WERI-Rb-1 (cell line): ENCODE results near the gene DDX41.
"Not testable (repeated sequence)": the region's sequence is repeated elsewhere in the genome, so short reads cannot be mapped to it uniquely, and the experiment has no call there.

Source experiments
- DNase-seq: peaks from one replicate; pipeline ENCODE4 v3.0.0-alpha.2; 2020
- H3K27ac ChIP-seq: fragments of 250-450 bp; sonication (Bioruptor Pico); 2 replicates; pipeline ENCODE4 v1.5.1; 2020; ENCODE audit warnings: mild to moderate bottlenecking, moderate library complexity
- H3K27me3 ChIP-seq: fragments of 250-450 bp; sonication (Bioruptor Pico); 2 replicates; pipeline ENCODE4 v1.5.1; 2021; ENCODE audit warnings: mild to moderate bottlenecking, low read depth, moderate library complexity; ENCODE audit not compliant: insufficient read depth, severe bottlenecking
- H3K36me3 ChIP-seq: fragments of 250-450 bp; sonication (Bioruptor Pico); 2 replicates; pipeline ENCODE4 v1.5.1; 2020; ENCODE audit warnings: mild to moderate bottlenecking, moderate library complexity
- H3K4me3 ChIP-seq: 2 replicates; pipeline ENCODE4 v1.5.1; 2011; ENCODE audit warnings: low read depth, mild to moderate bottlenecking, control low read depth, low read length
- H3K9me3 ChIP-seq: fragments of 250-450 bp; sonication (Bioruptor Pico); 2 replicates; pipeline ENCODE4 v1.5.1; 2021; ENCODE audit warnings: mild to moderate bottlenecking, moderate library complexity; ENCODE audit not compliant: severe bottlenecking
- TF ChIP-seq, protein P1 (sequence below): IDR thresholded peaks from 2 replicates; pipeline ENCODE4 v1.5.1; 2011; ENCODE audit warnings: low read depth, mild to moderate bottlenecking, control low read depth, inconsistent platforms, low read length

DDX41 gene

DNA sequence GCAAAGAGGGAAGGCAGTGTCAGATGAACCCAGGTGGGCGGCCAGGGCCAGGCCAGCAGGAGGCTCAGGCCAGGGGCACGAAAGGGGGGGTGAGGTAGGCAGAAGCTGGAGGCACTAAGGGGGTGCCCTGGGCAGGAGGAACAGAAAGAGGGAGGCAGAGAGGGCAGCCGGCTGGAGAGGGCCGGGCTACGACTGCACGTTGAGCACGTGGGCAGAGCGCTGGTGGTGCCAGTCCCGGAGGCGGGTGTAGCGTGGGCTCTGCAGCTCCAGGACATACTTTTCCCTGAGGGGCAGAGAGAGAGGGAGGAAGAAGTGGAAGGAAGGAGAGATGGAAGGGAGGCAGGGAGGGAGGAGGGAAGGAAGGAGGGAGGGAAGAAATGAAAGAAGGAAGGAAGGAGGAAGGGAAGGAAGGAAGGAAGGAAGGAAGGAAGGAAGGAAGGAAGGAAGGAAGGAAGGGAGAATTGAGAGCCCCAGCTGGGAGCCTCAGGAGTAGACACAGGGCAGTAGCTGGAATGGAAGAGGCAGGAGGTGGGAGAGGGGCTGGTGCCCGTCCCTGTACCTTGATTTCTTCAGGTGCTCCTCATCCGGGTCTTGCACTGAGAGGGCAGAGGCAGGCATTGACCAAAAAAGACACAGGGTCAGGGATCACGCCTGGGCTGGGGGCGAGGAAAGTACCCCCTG is 26.3 kb downstream of the DDX41 start:
- DNase-seq, result no peak
- no peaks in the 10 kb centered on the region for H3K9me3 ChIP-seq

DNA sequence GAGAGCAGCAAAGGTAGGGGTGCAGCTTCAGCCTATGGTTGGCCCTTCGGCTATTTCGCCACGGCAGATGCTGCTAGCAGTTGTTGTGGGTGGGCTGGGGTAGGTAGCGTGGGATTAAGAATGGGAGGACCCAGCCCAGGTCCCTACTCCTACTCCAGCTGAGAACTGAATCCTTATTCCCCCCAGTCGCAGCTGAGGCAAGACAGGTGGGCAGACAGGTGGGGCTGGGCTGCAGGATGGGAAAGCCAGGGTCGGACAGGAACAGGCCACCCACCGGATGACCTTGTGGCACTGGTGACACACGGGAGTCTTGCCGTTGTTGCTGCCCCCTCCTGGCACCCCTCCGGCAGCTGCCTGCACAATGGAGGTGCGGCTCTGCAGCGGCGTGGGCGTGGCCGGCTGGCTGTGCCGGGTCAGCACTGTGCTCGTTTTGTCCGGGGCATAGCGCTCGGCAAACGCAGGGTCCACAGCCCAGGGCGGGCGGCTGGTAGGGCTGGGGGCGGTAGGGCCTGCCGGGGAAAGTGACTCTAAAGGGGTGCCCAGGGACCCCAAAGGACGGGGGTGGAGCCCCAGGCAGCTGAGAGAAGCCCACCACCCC is 27.5 kb downstream of the DDX41 start:
- peak; percentile 49 for DNase-seq
- H3K27ac ChIP-seq, result no peak overlapping the region
- no peaks in the 10 kb centered on the region for H3K27me3 ChIP-seq
- H3K9me3 ChIP-seq, result no peaks in the 10 kb centered on the region
- H3K36me3 ChIP-seq, result peaks cover 15% of the 10 kb centered on the region
- H3K4me3 ChIP-seq, result no peak overlapping the region
- TF ChIP-seq, protein P1, sequence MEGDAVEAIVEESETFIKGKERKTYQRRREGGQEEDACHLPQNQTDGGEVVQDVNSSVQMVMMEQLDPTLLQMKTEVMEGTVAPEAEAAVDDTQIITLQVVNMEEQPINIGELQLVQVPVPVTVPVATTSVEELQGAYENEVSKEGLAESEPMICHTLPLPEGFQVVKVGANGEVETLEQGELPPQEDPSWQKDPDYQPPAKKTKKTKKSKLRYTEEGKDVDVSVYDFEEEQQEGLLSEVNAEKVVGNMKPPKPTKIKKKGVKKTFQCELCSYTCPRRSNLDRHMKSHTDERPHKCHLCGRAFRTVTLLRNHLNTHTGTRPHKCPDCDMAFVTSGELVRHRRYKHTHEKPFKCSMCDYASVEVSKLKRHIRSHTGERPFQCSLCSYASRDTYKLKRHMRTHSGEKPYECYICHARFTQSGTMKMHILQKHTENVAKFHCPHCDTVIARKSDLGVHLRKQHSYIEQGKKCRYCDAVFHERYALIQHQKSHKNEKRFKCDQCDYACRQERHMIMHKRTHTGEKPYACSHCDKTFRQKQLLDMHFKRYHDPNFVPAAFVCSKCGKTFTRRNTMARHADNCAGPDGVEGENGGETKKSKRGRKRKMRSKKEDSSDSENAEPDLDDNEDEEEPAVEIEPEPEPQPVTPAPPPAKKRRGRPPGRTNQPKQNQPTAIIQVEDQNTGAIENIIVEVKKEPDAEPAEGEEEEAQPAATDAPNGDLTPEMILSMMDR, result peak; percentile 19; the same call in 1 of the 2 replicates

More for the DNA sequence above, 26.3 kb downstream of the DDX41 start:
- TF ChIP-seq, protein P1, result no peak
- peaks cover 16% of the 10 kb centered on the region for H3K36me3 ChIP-seq
- no peak overlapping the region for H3K27ac ChIP-seq
- H3K27me3 ChIP-seq, result no peaks in the 10 kb centered on the region
- H3K4me3 ChIP-seq, result no peak overlapping the region

DNA sequence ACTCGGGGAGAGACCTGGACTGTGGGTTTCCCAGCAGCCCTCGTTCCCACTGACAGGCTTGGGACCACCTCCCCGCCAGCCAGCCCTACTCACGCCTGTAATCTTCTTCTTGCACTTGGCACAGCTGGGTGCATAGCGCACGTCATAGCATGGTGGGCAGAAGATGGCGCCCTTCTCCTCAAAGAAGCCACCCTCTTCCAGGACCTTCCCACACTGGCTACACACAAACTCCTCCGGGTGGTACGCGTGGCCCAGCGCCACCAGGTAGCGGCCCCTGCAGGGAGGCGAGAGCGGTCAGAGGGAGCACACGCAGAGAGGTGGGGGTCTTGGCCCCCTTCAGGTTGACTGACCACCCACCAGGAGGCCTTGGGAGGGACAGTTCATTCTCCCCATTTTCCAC is 28.8 kb downstream of the DDX41 start:
- Histone ChIP-seq H3K27me3 (no peaks in the 10 kb centered on the region), H3K4me3 (no peak overlapping the region), H3K9me3 (no peaks in the 10 kb centered on the region), H3K27ac (no peak overlapping the region), H3K36me3 (peaks cover 15% of the 10 kb centered on the region)
- no peak for DNase-seq
- TF ChIP-seq, protein P1, result no peak

DNA sequence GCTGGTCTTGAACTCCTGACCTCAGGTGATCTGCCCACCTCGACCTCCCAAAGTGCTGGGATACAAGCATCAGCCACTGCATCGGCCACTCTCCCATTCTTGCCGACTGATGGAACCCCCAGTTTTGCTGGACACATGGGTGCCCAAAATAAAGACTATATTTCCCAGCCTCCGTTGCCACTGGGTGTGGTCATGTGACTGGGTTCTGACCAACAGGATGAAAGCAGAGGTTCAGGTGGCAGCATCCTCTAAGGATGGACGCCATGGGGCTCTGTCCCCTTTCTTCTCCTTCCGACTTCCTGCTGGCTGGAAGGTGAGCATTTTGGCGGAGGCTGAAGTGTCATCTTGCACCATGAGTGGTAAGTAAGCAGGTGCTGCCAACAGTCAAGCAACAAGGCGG is 29.6 kb downstream of the DDX41 start:
- Histone ChIP-seq H3K27me3 (no peaks in the 10 kb centered on the region), H3K9me3 (no peaks in the 10 kb centered on the region), H3K36me3 (peaks cover 15% of the 10 kb centered on the region), H3K27ac (no peak overlapping the region), H3K4me3 (no peak overlapping the region)
- TF ChIP-seq, protein P1, result no peak
- no peak for DNase-seq

DNA sequence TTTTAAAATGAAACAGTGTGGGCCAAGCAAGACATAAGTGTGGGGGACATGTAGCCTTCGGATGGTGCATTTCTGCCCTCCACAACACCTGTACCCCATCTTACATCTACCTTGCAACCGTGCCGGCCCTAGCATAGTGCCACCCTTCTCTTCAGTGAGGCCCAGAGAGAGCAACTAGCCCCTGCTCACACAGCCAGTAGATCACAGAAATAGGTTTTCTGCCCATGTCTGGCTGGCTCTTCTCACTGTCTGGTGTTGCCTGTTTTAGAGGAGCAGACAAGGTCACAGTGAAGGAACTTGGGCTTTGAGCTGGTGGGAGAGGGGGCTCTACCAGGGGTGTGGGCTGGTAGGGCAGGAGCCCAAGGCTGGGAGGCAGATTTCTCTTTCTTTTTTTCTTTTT is 30.5 kb downstream of the DDX41 start:
- TF ChIP-seq, protein P1, result no peak
- no peak overlapping the region for H3K27ac ChIP-seq
- DNase-seq, result no peak
- H3K27me3 ChIP-seq, result no peaks in the 10 kb centered on the region
- no peaks in the 10 kb centered on the region for H3K9me3 ChIP-seq
- H3K4me3 ChIP-seq, result no peak overlapping the region
- peaks cover 15% of the 10 kb centered on the region for H3K36me3 ChIP-seq

DNA sequence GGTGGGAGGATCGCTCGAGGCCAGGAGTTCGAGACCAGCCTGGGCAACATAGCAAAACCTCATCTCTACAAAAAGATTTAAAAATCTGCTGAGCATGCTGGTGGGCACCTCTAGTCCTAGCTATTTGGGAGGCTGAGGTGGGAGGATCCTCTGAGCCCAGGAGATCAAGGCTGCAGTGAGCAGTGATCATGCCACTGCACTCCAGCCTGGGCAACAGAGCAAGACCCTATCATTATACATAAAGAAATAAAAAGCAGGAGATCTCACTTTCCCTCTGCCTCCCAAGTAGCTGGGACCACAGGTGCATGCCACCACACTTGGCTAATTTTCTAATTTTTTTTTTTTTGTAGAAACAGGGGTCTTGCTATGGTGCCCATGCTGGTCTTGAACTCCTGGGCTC is 31.0 kb downstream of the DDX41 start:
- H3K27me3 ChIP-seq, H3K27ac ChIP-seq, H3K9me3 ChIP-seq, H3K4me3 ChIP-seq, DNase-seq: not testable (repeated sequence)
- peaks cover 15% of the 10 kb centered on the region for H3K36me3 ChIP-seq
